HG03457 (cell line): ENCODE data around the gene ABCC10.

Experiments
- ATAC-seq: cut with Tn5 transposase; IDR thresholded peaks from one replicate; pipeline ENCODE4 v1.9.1; 2021; ENCODE audit warnings: moderate number of reproducible peaks; ENCODE audit not compliant: unreplicated experiment

Gene ABCC10

GRCh38 chr6:43467752-43468151 is 40.4 kb downstream of the ABCC10 start:
- no peak for ATAC-seq

GRCh38 chr6:43468240-43468639 is 40.9 kb downstream of the ABCC10 start:
- ATAC-seq: no peak

GRCh38 chr6:43468748-43469681 is 41.7 kb downstream of the ABCC10 start:
- no peak for ATAC-seq

- no peak for ATAC-seq
Observed at GRCh38 chr6:43469947-43470346, 42.6 kb downstream of the ABCC10 start.

- no peak for ATAC-seq
Observed at GRCh38 chr6:43471399-43471798, 44.1 kb downstream of the ABCC10 start.

GRCh38 chr6:43472515-43472914 is 45.2 kb downstream of the ABCC10 start:
- ATAC-seq: no peak

GRCh38 chr6:43475516-43475915 is 48.2 kb downstream of the ABCC10 start:
- ATAC-seq: no peak

- ATAC-seq: no peak
Observed at GRCh38 chr6:43476746-43477145, 49.4 kb downstream of the ABCC10 start.

- ATAC-seq: no peak
Observed at GRCh38 chr6:43477235-43478007, 50.1 kb downstream of the ABCC10 start, which contains the start of gene TJAP1. TJAP1 (plus strand) TSS chr6:43477570; CDS start chr6:43499002, 21,432 bp downstream.

- ATAC-seq: no peak
Observed at GRCh38 chr6:43478008-43478372, 50.6 kb downstream of the ABCC10 start.

GRCh38 chr6:43481075-43481474 is 53.7 kb downstream of the ABCC10 start:
- no peak for ATAC-seq

GRCh38 chr6:43481591-43482236 is 54.4 kb downstream of the ABCC10 start:
- ATAC-seq: no peak

GRCh38 chr6:43488667-43489276 is 61.4 kb downstream of the ABCC10 start:
- no peak for ATAC-seq

- ATAC-seq: no peak
Observed at GRCh38 chr6:43489277-43490072, 62.1 kb downstream of the ABCC10 start.

- no peak for ATAC-seq
Observed at GRCh38 chr6:43490523-43490939, 63.2 kb downstream of the ABCC10 start.

GRCh38 chr6:43491750-43492661 is 64.7 kb downstream of the ABCC10 start:
- ATAC-seq: no peak

GRCh38 chr6:43492673-43493072 is 65.3 kb downstream of the ABCC10 start:
- ATAC-seq: no peak

- no peak for ATAC-seq
Observed at GRCh38 chr6:43493230-43493629, 65.9 kb downstream of the ABCC10 start.

GRCh38 chr6:43493833-43494232 is 66.5 kb downstream of the ABCC10 start:
- no peak for ATAC-seq
